Calu3 (cell line): Measurements from ENCODE around the gene NKAPD1. TPM values are rescaled to one million over a fixed set of nuclear protein-coding genes. Genes with fewer than 3 reads are reported as not detected.

ENCODE experiments used
- BruUV-seq: library from RNA; stranded (reverse); fragments of 400-500 nt; replicated peaks from 2 replicates; lab custom pipeline; 2021; lab: Mats Ljungman, UMichigan
- CTCF ChIA-PET: fragments of 300-600 bp; sonication (Branson Sonifier 250); formaldehyde crosslinking; loops from one replicate; lab custom pipeline; 2022; ENCODE audit warnings: antibody characterized with exemption; lab: Charles Lee
- DNase-seq: peaks from one replicate; pipeline ENCODE4 v3.0.0; 2022
- H3K27ac Mint-ChIP-seq: one replicate; pipeline ENCODE4 v1.8.0; 2022; ENCODE audit warnings: mixed read lengths; ENCODE audit not compliant: unreplicated experiment
- H3K27me3 Mint-ChIP-seq: one replicate; pipeline ENCODE4 v1.8.0; 2022; ENCODE audit warnings: mixed read lengths; ENCODE audit not compliant: unreplicated experiment
- H3K36me3 Mint-ChIP-seq: one replicate; pipeline ENCODE4 v1.8.0; 2022; ENCODE audit warnings: mild to moderate bottlenecking, moderate library complexity, mixed read lengths; ENCODE audit not compliant: insufficient read depth, unreplicated experiment
- H3K4me1 Mint-ChIP-seq: one replicate; pipeline ENCODE4 v1.8.0; 2022; ENCODE audit warnings: mild to moderate bottlenecking, low read depth, mixed read lengths; ENCODE audit not compliant: unreplicated experiment
- H3K4me3 Mint-ChIP-seq: one replicate; pipeline ENCODE4 v1.8.0; 2022; ENCODE audit warnings: mild to moderate bottlenecking, low read depth, moderate library complexity, mixed read lengths; ENCODE audit not compliant: unreplicated experiment
- H3K9me3 Mint-ChIP-seq: one replicate; pipeline ENCODE4 v1.8.0; 2022; ENCODE audit warnings: low read depth, mixed read lengths; ENCODE audit not compliant: unreplicated experiment
- intact Hi-C: fragments of 100-400 bp; cut with micrococcal nuclease; formaldehyde crosslinking; loops from one replicate; pipeline ENCODE4 v1.10.0; 2022; ENCODE audit not compliant: unreplicated experiment
- total RNA-seq: library from RNA; stranded (reverse); gene quantifications from 2 replicates; pipeline ENCODE4 v1.2.3, GENCODE V29; 2022
- TF ChIP-seq, protein P1 (sequence below): fragments of 200-600 bp; IDR thresholded peaks from one replicate; pipeline ENCODE4 v1.8.0; 2022; ENCODE audit warnings: antibody characterized with exemption; ENCODE audit not compliant: unreplicated experiment

Gene NKAPD1
- total RNA-seq, 1 experiment from 2014 or later = 14.7 TPM

GRCh38 chr11:112115386-112115785 is 41.3 kb downstream of the NKAPD1 start:
- no peak overlapping the region for H3K4me3 Mint-ChIP-seq
- intact Hi-C loops = no loop called here
- no peak overlapping the region for H3K27ac Mint-ChIP-seq
- no TSS peak for BruUV-seq
- no peaks in the 10 kb centered on the region for H3K27me3 Mint-ChIP-seq
- peaks cover 2% of the 10 kb centered on the region for H3K36me3 Mint-ChIP-seq
- DNase-seq = no peak
- CTCF ChIA-PET = no interaction called here
- peaks cover 3% of the 10 kb centered on the region for H3K9me3 Mint-ChIP-seq
- no peaks in the 10 kb centered on the region for H3K4me1 Mint-ChIP-seq
- TF ChIP-seq, protein P1, sequence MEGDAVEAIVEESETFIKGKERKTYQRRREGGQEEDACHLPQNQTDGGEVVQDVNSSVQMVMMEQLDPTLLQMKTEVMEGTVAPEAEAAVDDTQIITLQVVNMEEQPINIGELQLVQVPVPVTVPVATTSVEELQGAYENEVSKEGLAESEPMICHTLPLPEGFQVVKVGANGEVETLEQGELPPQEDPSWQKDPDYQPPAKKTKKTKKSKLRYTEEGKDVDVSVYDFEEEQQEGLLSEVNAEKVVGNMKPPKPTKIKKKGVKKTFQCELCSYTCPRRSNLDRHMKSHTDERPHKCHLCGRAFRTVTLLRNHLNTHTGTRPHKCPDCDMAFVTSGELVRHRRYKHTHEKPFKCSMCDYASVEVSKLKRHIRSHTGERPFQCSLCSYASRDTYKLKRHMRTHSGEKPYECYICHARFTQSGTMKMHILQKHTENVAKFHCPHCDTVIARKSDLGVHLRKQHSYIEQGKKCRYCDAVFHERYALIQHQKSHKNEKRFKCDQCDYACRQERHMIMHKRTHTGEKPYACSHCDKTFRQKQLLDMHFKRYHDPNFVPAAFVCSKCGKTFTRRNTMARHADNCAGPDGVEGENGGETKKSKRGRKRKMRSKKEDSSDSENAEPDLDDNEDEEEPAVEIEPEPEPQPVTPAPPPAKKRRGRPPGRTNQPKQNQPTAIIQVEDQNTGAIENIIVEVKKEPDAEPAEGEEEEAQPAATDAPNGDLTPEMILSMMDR = no peak

DNA sequence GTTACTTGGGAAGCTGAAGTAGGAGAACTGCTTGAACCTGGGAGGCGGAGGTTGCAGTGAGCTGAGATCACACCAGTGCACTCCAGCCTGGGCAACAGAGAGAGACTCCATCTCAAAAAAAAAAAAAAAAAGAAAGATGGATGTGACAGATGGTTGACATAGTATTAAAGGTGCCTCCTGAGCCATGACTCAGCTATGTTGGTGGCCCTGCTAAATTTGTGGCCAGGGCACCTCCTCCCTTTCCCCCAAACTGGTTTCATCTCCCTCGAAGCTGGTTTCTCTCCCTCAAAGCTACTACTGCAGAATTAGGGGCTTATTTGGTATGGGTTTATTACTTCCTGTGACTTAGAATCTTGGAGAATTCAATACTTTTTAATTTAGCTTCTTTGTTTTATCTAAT is 44.1 kb downstream of the NKAPD1 start:
- Mint-ChIP-seq H3K4me1 (peaks cover 10% of the 10 kb centered on the region), H3K9me3 (peaks cover 3% of the 10 kb centered on the region), H3K4me3 (no peak overlapping the region), H3K27me3 (no peaks in the 10 kb centered on the region), H3K27ac (no peak overlapping the region), H3K36me3 (peaks cover 6% of the 10 kb centered on the region)
- intact Hi-C loops = no loop called here
- BruUV-seq = no TSS peak
- DNase-seq = no peak
- CTCF ChIA-PET = no interaction called here
- TF ChIP-seq, protein P1 = no peak

GRCh38 chr11:112121981-112122615 is 48.0 kb downstream of the NKAPD1 start:
- peaks cover 10% of the 10 kb centered on the region for H3K4me1 Mint-ChIP-seq
- no peak for DNase-seq
- peaks cover under 1% of the 10 kb centered on the region for H3K9me3 Mint-ChIP-seq
- intact Hi-C loops = loop anchor here (5.0 kb wide), 1 partner anchor 40 kb away; the partner anchor contains the start of gene IL18
- peaks cover 6% of the 10 kb centered on the region for H3K36me3 Mint-ChIP-seq
- BruUV-seq = no TSS peak
- TF ChIP-seq, protein P1 = no peak
- H3K4me3 Mint-ChIP-seq = no peak overlapping the region
- no peak overlapping the region for H3K27ac Mint-ChIP-seq
- CTCF ChIA-PET = interaction anchor here (0.6 to 1.2 kb wide), 2 partner anchors 9 to 34 kb away, joined by 3 read pairs; no protein-coding TSS in a partner anchor
- H3K27me3 Mint-ChIP-seq = no peaks in the 10 kb centered on the region

GRCh38 chr11:112123129-112123528 is 49.0 kb downstream of the NKAPD1 start:
- intact Hi-C loops = loop anchor here (5.0 kb wide), 1 partner anchor 39 kb away; the partner anchor contains the start of gene IL18
- Mint-ChIP-seq H3K27ac (no peak overlapping the region), H3K36me3 (peaks cover 6% of the 10 kb centered on the region), H3K4me3 (no peak overlapping the region), H3K9me3 (no peaks in the 10 kb centered on the region), H3K4me1 (peaks cover 13% of the 10 kb centered on the region), H3K27me3 (no peaks in the 10 kb centered on the region)
- BruUV-seq = no TSS peak
- DNase-seq = no peak
- TF ChIP-seq, protein P1 = no peak
- CTCF ChIA-PET = no interaction called here
